Left cardiac atrium (tissue), 4 donors: Measurements from ENCODE around the gene CARHSP1. TPM values are rescaled to one million over a fixed set of nuclear protein-coding genes. Genes with fewer than 3 reads are reported as not detected.
"Not testable (repeated sequence)": the region's sequence is repeated elsewhere in the genome, so short reads cannot be mapped to it uniquely, and the experiment has no call there.

Experiments used
- ATAC-seq, 2 donors: fragments of 200-7000 bp; cut with Tn5 transposase; one replicate each; pipeline ENCODE4 v1.9.1; 2020; ENCODE audit warnings: mild to moderate bottlenecking in 2 of 2, moderate library complexity in 2 of 2
- DNase-seq: peaks from one replicate; pipeline ENCODE4 v3.0.0-alpha.2; 2020
- intact Hi-C, 2 donors: fragments of 100-400 bp; cut with DNase I; formaldehyde crosslinking; loops; one replicate each; pipeline versions ENCODE4 v1.14.1 to v1.15.1; 2022 to 2023
- total RNA-seq, 2 donors: library from RNA; stranded (reverse); fragmentation: NEBNext Ultra II Directional; extraction: Animal tissue kit (Norgen Biotek cat#: 25700); gene quantifications; one replicate each; pipeline ENCODE4 v1.2.1, GENCODE V29; 2021
- donor health status: DM: no; HTN: yes; CAD: no.
- donor health status: DM: no; HTN: yes; CAD: no; lungs with severe emphysema.
- donor health status: DM: yes; HTN: yes; CAD: no.
- donor health status: Dilated cardiomyopathy.

CARHSP1 gene
- total RNA-seq, 2 donors from 2014 or later, result 35.5 to 37.6 TPM

DNA sequence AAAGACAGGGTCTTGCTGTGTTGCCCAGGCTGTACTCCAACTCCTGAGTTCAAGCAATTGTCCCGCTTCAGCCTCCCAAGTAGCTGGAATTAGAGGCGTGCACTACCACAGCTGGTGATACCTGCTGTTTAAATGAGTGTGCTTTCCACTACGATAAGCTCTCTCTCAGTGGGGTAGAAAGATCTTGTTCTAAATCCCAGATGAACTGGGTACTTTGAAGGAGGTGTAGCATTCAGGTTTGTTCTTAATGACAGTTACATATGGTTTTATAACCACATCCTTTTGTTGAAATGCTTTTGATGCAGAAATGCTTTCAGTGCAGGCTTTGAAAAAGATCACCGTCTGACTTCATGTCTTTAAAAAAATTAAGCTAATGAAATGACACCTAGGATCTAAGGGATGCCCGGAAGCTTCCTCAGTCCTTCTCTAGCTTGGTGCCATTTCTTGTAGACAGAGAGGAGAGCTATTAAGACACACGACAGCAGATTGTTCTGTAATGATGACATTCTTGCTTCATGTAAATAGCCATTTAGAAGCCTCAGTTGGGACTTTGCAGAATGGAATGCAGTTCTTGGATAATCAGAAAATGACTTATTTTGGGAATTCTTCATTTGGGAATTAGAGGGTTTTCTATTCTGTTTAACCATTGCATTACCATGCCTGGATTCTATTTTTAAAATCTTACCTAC is 51.7 kb downstream of the CARHSP1 start:
- intact Hi-C loops, result no loop called here
- DNase-seq, result no peak
- no peak for ATAC-seq

DNA sequence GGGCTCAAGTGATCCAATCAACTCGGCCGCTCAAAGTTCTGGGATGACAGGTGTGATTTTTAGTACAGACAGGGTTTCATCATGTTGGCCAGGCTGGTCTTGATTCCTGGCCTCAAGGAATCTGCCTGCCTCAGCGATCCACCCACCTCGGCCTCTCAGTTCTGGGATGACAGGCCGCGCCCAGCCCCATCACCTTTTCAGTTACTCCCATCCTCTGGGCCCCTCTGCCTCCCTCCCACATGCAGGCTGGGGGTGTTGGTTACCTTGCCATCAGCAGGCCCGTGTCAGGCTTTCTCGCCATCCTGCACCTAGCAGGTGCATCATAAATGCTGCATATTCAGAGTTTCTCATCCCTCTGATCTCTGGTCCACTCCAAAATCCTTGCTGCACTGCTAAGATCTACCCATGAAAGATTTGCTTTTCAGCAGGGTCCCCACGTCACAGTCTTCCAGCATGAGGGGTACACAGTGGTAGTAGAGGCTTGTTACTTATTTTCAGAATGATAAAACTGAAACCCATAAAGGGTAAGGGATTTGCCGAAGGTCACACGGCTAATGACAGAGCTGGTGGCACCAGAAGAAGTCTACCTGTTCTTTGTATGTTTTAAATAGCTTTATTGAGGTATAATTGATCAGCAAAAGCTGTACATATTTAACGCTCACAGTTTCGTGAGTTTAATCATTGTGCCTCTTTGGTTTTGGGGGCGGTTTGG is 54.6 kb downstream of the CARHSP1 start:
- intact Hi-C loops, result no loop called here
- DNase-seq (no peak), ATAC-seq (no peak)

DNA sequence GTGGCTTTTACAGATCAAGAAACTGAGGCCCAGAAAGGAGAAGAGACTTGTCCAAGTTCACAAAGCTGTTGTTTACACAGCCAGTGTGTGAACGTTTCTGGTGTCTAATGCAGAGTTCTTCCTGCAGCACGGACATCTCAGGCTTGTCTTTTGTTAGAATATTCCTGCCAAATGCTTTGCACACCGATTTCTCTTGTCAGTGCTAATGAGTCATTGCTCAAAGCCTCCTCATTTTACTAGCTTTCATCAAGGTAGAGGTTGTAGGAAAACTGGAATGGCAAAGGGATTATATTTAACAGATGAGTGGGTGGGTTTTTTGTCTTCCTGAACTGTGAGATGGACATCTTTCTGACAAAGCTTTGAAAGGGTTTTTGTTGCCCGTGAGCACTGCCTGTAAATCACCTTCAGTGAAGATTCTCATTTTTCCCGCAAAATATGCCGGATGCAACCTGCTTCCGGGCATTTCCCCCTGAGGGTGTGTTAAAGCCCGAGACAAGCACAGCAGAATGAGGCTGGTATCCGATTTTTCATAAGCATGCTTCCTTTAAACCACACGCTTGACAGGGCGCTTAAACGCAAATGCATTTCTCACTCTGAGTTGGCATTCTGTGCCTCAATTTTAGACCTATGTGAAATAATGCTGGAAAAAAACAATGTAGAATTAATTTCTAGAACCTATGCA is 56.5 kb downstream of the CARHSP1 start:
- ATAC-seq (no peak), DNase-seq (no peak)
- intact Hi-C loops, result no loop called here

DNA sequence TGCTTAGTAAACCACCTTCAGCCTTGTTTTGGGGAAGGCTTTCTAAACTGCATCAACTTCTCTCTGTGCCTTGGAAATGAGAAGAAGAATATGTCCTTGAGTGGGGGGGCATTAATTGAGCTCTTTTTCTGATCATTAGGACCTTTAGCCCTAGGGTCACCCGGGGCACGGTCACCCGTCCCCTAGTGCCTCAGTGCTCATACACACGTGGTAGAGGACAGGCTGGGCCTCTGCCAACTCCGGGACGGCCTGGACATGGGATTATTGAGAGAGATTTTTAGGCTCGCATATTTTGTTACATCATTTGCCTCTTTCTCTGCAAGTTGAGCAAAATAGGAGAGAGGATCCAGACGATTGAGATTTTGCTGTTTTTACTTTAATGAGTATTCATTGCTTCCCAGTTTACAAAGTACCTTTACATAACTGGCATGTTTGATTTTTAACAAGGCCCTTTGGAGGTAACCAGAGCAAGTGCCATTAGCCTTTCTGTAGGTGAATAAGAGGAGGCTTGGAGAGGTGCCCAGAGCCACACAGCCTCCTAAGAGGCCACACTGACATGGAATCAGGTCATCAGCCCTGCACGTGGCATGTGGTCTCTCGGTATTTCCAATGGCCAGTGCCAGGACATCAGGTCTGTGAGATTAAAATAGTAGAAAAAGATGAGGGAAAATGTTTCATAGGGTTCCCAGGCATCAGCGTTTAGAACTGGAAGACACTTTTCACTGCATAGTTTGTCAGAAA is 60.0 kb downstream of the CARHSP1 start:
- DNase-seq, result no peak
- ATAC-seq, result peak in 1 of 2 donors; percentile 41
- intact Hi-C loops, result loop anchor here in 1 of 2 donors (10.0 kb wide), 1 partner anchor 66 kb away; no protein-coding TSS in a partner anchor

DNA sequence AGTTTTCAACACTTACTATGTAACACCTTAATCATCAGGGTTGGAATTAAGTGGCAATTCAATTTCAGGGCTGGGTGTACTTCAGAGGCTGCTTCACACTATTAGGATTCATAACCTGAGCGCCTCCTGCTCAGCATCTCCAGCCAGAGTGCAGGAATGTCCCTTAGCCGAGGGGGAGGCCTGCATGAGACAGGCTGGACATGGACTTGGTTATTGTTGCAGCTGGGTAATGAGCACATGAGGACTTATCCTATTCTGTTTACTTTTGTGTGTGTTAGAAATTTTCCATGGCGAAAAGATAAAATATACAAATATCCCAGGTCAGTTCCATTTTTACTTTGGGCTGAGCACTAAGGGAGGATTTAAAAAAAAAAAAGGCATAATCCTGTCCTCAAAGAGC is 60.8 kb downstream of the CARHSP1 start:
- DNase-seq, result no peak
- intact Hi-C loops, result loop anchor here in 1 of 2 donors (10.0 kb wide), 1 partner anchor 67 kb away; no protein-coding TSS in a partner anchor
- no peak for ATAC-seq

DNA sequence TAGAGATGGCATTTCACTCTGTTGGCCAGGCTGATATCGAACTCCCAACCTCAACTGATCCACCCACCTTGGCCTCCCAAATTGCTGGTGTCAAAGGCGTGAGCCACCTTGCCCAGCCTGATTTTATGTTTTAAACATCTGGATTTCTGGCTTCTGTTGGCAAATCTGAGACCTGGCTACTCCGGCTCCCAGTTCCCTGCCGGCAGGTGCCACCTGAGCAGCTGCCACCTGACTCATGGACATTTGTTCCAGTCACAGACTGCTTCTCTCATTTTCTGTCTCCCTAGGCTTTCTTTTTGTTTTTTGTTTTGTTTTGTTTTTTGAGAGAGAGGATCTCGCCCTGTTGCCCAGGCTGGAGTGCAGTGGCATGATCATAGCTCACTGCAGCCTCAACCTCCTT is 61.6 kb downstream of the CARHSP1 start:
- DNase-seq, result no peak
- ATAC-seq, result no peak
- intact Hi-C loops, result loop anchor here in 1 of 2 donors (10.0 kb wide), 1 partner anchor 68 kb away; no protein-coding TSS in a partner anchor

DNA sequence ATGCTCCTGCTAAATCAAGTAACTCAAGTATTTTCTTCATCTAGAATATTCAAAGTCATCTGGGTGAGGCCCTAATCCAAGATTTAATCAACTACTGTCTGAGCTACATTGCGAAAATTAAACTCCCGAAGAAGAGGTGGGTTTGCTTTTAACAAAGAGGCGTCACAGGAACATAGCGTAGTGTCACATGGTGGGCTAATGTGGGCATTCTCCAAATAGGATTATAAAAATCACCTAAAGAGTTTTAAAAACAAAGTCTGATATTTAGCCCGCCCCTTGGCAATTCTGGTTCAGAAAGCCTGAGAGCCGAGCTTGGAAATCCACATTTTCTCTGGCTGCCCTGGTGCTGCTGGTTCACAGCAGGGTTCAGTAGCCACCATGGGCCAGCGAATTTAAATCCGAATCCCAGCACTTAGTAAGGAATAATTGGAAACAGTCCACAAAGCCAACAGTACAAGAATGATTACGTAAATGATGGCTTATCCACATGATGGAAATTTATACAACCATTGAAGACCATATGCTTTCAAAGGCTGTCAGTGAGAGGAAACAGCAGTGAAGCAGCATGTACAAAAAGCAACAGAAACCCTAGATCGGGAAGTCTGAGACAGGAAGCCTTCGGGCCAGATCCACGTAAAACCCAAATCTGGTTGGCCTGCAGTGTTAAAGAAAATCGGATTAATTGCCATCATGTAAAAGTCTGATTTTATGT is 62.4 kb downstream of the CARHSP1 start:
- DNase-seq (no peak), ATAC-seq (no peak)
- intact Hi-C loops, result loop anchor here in 1 of 2 donors (10.0 kb wide), 1 partner anchor 68 kb away; no protein-coding TSS in a partner anchor

DNA sequence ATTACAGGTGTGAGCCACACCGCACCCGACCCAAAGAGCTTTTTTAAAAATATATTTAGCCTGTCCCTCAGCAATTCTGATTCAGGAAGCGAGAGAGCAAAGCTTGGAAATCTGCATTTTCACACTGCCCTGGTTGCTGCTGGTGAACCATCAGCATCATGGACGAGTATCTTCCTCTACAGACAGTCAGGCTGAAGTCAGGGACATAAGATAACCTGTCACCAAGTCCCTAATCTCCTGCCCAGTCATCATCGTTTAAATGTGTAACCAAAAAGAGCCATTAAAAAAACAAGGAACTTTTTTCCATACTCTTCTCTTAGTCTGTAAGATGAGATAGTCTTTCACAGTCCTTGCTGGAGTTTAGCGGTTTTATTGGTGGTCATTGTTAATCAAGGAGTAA is 64.5 kb downstream of the CARHSP1 start:
- DNase-seq (no peak), ATAC-seq (no peak)
- intact Hi-C loops, result loop anchor here in 1 of 2 donors (10.0 kb wide), 1 partner anchor 70 kb away; no protein-coding TSS in a partner anchor

DNA sequence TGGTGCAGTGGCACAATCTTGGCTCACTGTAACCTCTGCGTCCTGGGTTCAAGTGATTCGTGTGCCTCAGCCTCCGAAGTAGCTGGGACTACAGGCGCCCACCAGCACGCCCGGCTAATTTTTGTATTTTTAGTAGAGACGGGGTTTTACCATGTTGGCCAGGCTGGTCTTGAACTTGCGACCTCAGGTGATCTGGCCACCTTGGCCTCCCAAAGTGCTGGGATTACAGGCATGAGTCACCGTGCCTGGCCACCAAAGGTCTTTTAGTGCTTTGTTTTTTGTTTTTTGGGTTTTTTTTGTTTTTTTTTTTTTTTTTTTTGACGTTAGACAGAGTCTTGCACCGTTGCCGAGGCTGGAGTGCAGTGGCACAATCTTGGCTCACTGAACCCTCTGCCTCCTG is 65.1 kb downstream of the CARHSP1 start:
- ATAC-seq, DNase-seq: not testable (repeated sequence)
- intact Hi-C loops, result loop anchor here in 1 of 2 donors (10.0 kb wide), 1 partner anchor 71 kb away; no protein-coding TSS in a partner anchor

Other genes with a start within 250 kb of the CARHSP1 start
- 10 to 100 TPM; 24.7 to 31.0 TPM for gene METTL22, start 247.3 kb downstream of the CARHSP1 start, total RNA-seq
- 1 to 10 TPM; 4.2 to 5.0 TPM for gene ABAT, start 194.4 kb downstream of the CARHSP1 start, total RNA-seq
- 10 to 100 TPM; 10.3 to 12.1 TPM for gene TMEM186, start 71.4 kb downstream of the CARHSP1 start, total RNA-seq
- 10 to 100 TPM; 21.3 to 38.3 TPM for gene PMM2, start 71.2 kb downstream of the CARHSP1 start, total RNA-seq
- gene LITAFD, start 13.3 kb upstream of the CARHSP1 start, total RNA-seq, result not detected
- 10 to 100 TPM; 56.0 to 69.1 TPM for gene USP7, start 94.9 kb upstream of the CARHSP1 start, total RNA-seq
- gene HAPSTR1, start 222.6 kb upstream of the CARHSP1 start, total RNA-seq, result 10 to 100 TPM; 35.6 to 50.5 TPM